OCI-LY1 (cell line): Measurements from ENCODE around the gene S100A9.

Experiments
- EZH2 ChIP-seq: fragments of 200-600 bp; sonication (generic), shearing (Covaris generic); IDR thresholded peaks from 2 replicates; pipeline ENCODE4 v1.8.0; 2017; ENCODE audit warnings: borderline replicate concordance, mixed run types, mild to moderate bottlenecking, antibody characterized with exemption, low read length, moderate library complexity, mixed read lengths
- TF ChIP-seq, protein P1 (sequence below): fragments of 200-600 bp; sonication (generic), shearing (Covaris generic); IDR thresholded peaks from 2 replicates; pipeline ENCODE4 v1.5.1; 2017; ENCODE audit warnings: mild to moderate bottlenecking, antibody characterized with exemption, low read length, moderate library complexity, mixed read lengths

DNA sequence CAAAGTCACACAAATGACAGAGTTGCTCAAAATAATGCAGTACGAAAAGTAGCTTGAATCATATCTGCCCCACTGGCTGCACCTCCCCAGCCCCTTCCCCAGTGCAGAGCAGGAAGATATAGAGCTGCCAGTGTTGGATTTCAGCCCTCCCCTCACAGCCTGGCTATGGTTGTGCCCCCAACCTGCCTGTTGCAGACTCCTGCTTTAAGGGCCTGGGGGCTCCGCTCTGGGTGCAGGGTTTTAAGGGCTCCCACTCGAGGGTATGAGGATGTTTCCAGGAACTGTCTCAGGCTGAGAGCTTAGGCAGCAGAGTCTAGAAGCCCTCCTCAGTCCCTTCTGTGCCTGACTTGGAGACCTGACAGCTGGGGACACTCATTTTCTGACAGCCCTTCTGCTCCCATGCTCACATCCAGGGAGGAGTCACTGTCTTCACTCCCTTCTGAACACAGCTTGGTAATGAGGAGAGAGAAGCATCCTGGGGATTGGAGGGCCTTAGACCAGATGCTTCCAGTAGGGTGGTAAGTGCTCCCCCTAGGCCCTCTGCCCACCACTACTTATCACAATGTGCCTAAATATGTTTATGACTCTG is 4.6 kb downstream of the S100A9 start:
- TF ChIP-seq, protein P1, sequence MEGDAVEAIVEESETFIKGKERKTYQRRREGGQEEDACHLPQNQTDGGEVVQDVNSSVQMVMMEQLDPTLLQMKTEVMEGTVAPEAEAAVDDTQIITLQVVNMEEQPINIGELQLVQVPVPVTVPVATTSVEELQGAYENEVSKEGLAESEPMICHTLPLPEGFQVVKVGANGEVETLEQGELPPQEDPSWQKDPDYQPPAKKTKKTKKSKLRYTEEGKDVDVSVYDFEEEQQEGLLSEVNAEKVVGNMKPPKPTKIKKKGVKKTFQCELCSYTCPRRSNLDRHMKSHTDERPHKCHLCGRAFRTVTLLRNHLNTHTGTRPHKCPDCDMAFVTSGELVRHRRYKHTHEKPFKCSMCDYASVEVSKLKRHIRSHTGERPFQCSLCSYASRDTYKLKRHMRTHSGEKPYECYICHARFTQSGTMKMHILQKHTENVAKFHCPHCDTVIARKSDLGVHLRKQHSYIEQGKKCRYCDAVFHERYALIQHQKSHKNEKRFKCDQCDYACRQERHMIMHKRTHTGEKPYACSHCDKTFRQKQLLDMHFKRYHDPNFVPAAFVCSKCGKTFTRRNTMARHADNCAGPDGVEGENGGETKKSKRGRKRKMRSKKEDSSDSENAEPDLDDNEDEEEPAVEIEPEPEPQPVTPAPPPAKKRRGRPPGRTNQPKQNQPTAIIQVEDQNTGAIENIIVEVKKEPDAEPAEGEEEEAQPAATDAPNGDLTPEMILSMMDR = no peak
- TF ChIP-seq EZH2 = no peak
